H1 (cell line): Measurements from ENCODE around the gene MACF1. TPM values are rescaled to one million over a fixed set of nuclear protein-coding genes. Genes with fewer than 3 reads are reported as not detected.

ENCODE experiments used
- CTCF ChIA-PET: fragments of 300-600 bp; sonication (Branson Sonifier 250); formaldehyde crosslinking; loops from one replicate; lab custom pipeline; 2021; ENCODE audit not compliant: partially characterized antibody; lab: Charles Lee
- POLR2A ChIA-PET: fragments of 300-600 bp; sonication (Branson Sonifier 250); formaldehyde crosslinking; loops from one replicate; lab custom pipeline; 2021; ENCODE audit warnings: inconsistent platforms; ENCODE audit not compliant: partially characterized antibody; lab: Charles Lee
- DNase-seq, 2 experiments: peaks; one replicate each; pipeline versions ENCODE4 v3.0.0 to v3.0.0-alpha.2; 2010 to 2022; ENCODE audit warnings: low spot score in 2 of 2, low read depth in 1 of 2, mixed read lengths in 1 of 2
- FAIRE-seq: peaks from 2 replicates; lab custom pipeline; 2011; peaks lifted over from hg19 to GRCh38; lab: Jason Lieb, UNC
- H2AFZ ChIP-seq: 2 replicates; pipeline ENCODE4 v1.8.1; 2012; ENCODE audit warnings: low read length, inconsistent platforms
- H2AK5ac ChIP-seq: 2 replicates; pipeline ENCODE4 v1.6.1; 2013; ENCODE audit warnings: low read depth, low read length
- H2BK120ac ChIP-seq: replicated peaks from 2 replicates; pipeline ENCODE3; 2013; ENCODE audit warnings: low read depth, low read length, inconsistent platforms
- H2BK12ac ChIP-seq: 2 replicates; pipeline ENCODE4 v1.6.1; 2013; ENCODE audit warnings: low read depth, low read length
- H2BK15ac ChIP-seq: 2 replicates; pipeline ENCODE4 v1.6.1; 2013; ENCODE audit warnings: low read length
- H2BK20ac ChIP-seq: 2 replicates; pipeline ENCODE4 v1.6.1; 2013; ENCODE audit warnings: low read length
- H2BK5ac ChIP-seq: 2 replicates; pipeline ENCODE4 v1.6.1; 2013; ENCODE audit warnings: low read depth, low read length
- H3K14ac ChIP-seq: 2 replicates; pipeline ENCODE4 v1.6.1; 2013; ENCODE audit warnings: inconsistent platforms; ENCODE audit not compliant: insufficient read length
- H3K18ac ChIP-seq: 2 replicates; pipeline ENCODE4 v1.6.1; 2013; ENCODE audit warnings: low read length; ENCODE audit errors: extremely low read depth
- H3K23ac ChIP-seq: 2 replicates; pipeline ENCODE4 v1.6.1; 2013; ENCODE audit warnings: inconsistent platforms; ENCODE audit not compliant: insufficient read length
- H3K23me2 ChIP-seq: 2 replicates; pipeline ENCODE4 v1.6.1; 2013; ENCODE audit warnings: low read depth, low read length
- H3K27ac ChIP-seq: 2 replicates; pipeline ENCODE4 v1.6.1; 2011; ENCODE audit warnings: low read depth, low read length, inconsistent platforms
- H3K27me3 ChIP-seq, 4 experiments: replicated peaks in 1 of 4; 1 replicate in 1 of 4; 2 replicates in 3 of 4; pipeline versions ENCODE4 v1.6.1 to v1.8.1; 2011 to 2013; ENCODE audit warnings: low read length in 3 of 4, mild to moderate bottlenecking in 3 of 4, inconsistent platforms in 2 of 4, mixed read lengths in 2 of 4, moderate library complexity in 1 of 4; ENCODE audit not compliant: control insufficient read depth in 3 of 4, insufficient read depth in 3 of 4; ENCODE audit errors: extremely low read depth in 1 of 4
- H3K36me3 ChIP-seq, 4 experiments: 2 replicates each; pipeline versions ENCODE4 v1.6.1 to v1.8.1; 2011 to 2013; ENCODE audit warnings: mild to moderate bottlenecking in 4 of 4, low read length in 3 of 4, moderate library complexity in 2 of 4, control low read depth in 1 of 4, inconsistent platforms in 1 of 4; ENCODE audit not compliant: insufficient read depth in 4 of 4, control insufficient read depth in 2 of 4
- H3K4ac ChIP-seq: replicated peaks from 2 replicates; pipeline ENCODE3; 2013; ENCODE audit warnings: low read length, low read depth, mixed read lengths, inconsistent platforms; ENCODE audit not compliant: insufficient read length
- H3K4me1 ChIP-seq, 4 experiments: replicated peaks in 1 of 4; 1 replicate in 1 of 4; 2 replicates in 3 of 4; pipeline versions ENCODE4 v1.6.1 to v1.8.1; 2011 to 2013; ENCODE audit warnings: low read length in 3 of 4, inconsistent platforms in 2 of 4, mixed read lengths in 1 of 4; ENCODE audit not compliant: insufficient read depth in 4 of 4, control insufficient read depth in 3 of 4
- H3K4me2 ChIP-seq, 2 experiments: 2 replicates each; pipeline versions ENCODE4 v1.6.1 to v1.8.1; 2011 to 2013; ENCODE audit warnings: low read depth in 2 of 2, low read length in 2 of 2, control low read depth in 1 of 2, inconsistent platforms in 1 of 2, mild to moderate bottlenecking in 1 of 2; ENCODE audit not compliant: insufficient read depth in 1 of 2
- H3K4me3 ChIP-seq, 4 experiments: fragments of 200-600, 300-600 bp in 1 of 4; sonication (generic), shearing (Covaris generic), sonication (Bioruptor Twin) in 1 of 4; 2 replicates each; pipeline versions ENCODE4 v1.5.1 to v1.8.1; 2011 to 2016; ENCODE audit warnings: low read length in 4 of 4, low read depth in 3 of 4, control low read depth in 2 of 4, inconsistent platforms in 2 of 4, mild to moderate bottlenecking in 2 of 4, mixed read lengths in 1 of 4, moderate library complexity in 1 of 4; ENCODE audit not compliant: insufficient read depth in 2 of 4; ENCODE audit errors: extremely low read depth in 1 of 4
- H3K56ac ChIP-seq: replicated peaks from 2 replicates; pipeline ENCODE3; 2013; ENCODE audit warnings: low read depth, mild to moderate bottlenecking, mixed read lengths, low read length, inconsistent platforms; ENCODE audit not compliant: insufficient read length
- H3K79me1 ChIP-seq: 2 replicates; pipeline ENCODE4 v1.6.1; 2013; ENCODE audit warnings: low read depth, low read length, control low read depth
- H3K79me2 ChIP-seq, 2 experiments: 2 replicates each; pipeline versions ENCODE4 v1.6.1 to v1.8.1; 2012 to 2013; ENCODE audit warnings: low read length in 2 of 2, mild to moderate bottlenecking in 2 of 2, inconsistent platforms in 1 of 2; ENCODE audit not compliant: insufficient read depth in 2 of 2, control insufficient read depth in 1 of 2
- H3K9ac ChIP-seq, 4 experiments: replicated peaks in 1 of 4; 1 replicate in 1 of 4; 2 replicates in 3 of 4; pipeline versions ENCODE4 v1.6.1 to v1.8.1; 2011 to 2013; ENCODE audit warnings: low read depth in 3 of 4, low read length in 3 of 4, control low read depth in 2 of 4, mild to moderate bottlenecking in 2 of 4, moderate library complexity in 2 of 4, inconsistent platforms in 1 of 4; ENCODE audit errors: extremely low read depth in 1 of 4
- H3K9me3 ChIP-seq, 2 experiments: 2 replicates each; pipeline versions ENCODE4 v1.6.1 to v1.8.1; 2012 to 2013; ENCODE audit warnings: mild to moderate bottlenecking in 2 of 2, moderate library complexity in 2 of 2, control low read depth in 1 of 2, inconsistent platforms in 1 of 2, low read depth in 1 of 2, low read length in 1 of 2, mixed read lengths in 1 of 2; ENCODE audit not compliant: insufficient read depth in 2 of 2
- H4K20me1 ChIP-seq, 2 experiments: replicated peaks in 1 of 2; 2 replicates each; pipeline versions ENCODE3 to v1.8.1; 2011 to 2013; ENCODE audit warnings: inconsistent platforms in 2 of 2, low read length in 2 of 2, mild to moderate bottlenecking in 1 of 2; ENCODE audit not compliant: insufficient read depth in 2 of 2, control insufficient read depth in 1 of 2
- H4K5ac ChIP-seq: 2 replicates; pipeline ENCODE4 v1.6.1; 2013; ENCODE audit warnings: low read length, low read depth, mixed read lengths, inconsistent platforms; ENCODE audit not compliant: insufficient read length
- H4K8ac ChIP-seq: 2 replicates; pipeline ENCODE4 v1.8.0; 2013; ENCODE audit warnings: mild to moderate bottlenecking, moderate library complexity, low read length, inconsistent platforms; ENCODE audit not compliant: insufficient read depth; ENCODE audit errors: extremely low read depth
- H4K91ac ChIP-seq: replicated peaks from 2 replicates; pipeline ENCODE3; 2013; ENCODE audit warnings: low read length, mixed read lengths, inconsistent platforms; ENCODE audit not compliant: insufficient read length
- BRCA1 ChIP-seq: IDR thresholded peaks from 2 replicates; pipeline ENCODE4 v1.6.1; 2012; ENCODE audit warnings: low read depth, low read length, improper control_type of control experiment
- POLR2AphosphoS5 ChIP-seq: IDR thresholded peaks from 2 replicates; pipeline ENCODE4 v1.6.1; 2011; ENCODE audit warnings: low read depth, low read length
- SIRT6 ChIP-seq: IDR thresholded peaks from one replicate; pipeline ENCODE4 v1.7.1; 2012; ENCODE audit warnings: low read length, inconsistent platforms
- TEAD4 ChIP-seq: IDR thresholded peaks from 2 replicates; pipeline ENCODE4 v1.6.1; 2012; ENCODE audit warnings: low read depth, low read length, inconsistent platforms, mixed read lengths
- WGBS, 2 experiments: shearing (Covaris generic) in 1 of 2; methylation state at CpG; one replicate each; pipeline versions ENCODE4 v1.1.6 to v1.1.7; 2013 to 2015; ENCODE audit warnings: low lambda C conversion rate in 2 of 2, mixed read lengths in 2 of 2, inconsistent platforms in 1 of 2, low coverage in 1 of 2, missing lambda C conversion rate in 1 of 2; ENCODE audit not compliant: insufficient replicate concordance in 2 of 2, insufficient coverage in 1 of 2, insufficient read length in 1 of 2; ENCODE audit errors: extremely low coverage in 1 of 2, missing lambda C conversion rate in 1 of 2; 5-methylcytosine and 5-hydroxymethylcytosine counted together
- polyA plus RNA-seq, 7 experiments: library from polyadenylated mRNA; depleted of rRNA in 3 of 7; stranded (reverse) in 5 of 7; unstranded in 2 of 7; fragments of >200 nt in 5 of 7; fragments of 200-250 nt in 2 of 7; gene quantifications; 1 replicate in 5 of 7; 2 replicates in 1 of 7; 4 replicates in 1 of 7; pipeline versions ENCODE4 v1.2.1 to v1.2.3, GENCODE V29; 2011 to 2013; ENCODE audit warnings: missing spikeins in 2 of 7, mixed read lengths in 2 of 7
- total RNA-seq: library from RNA; stranded (reverse); fragmentation: NEBNext Ultra II Directional; extraction: Animal tissue kit (Norgen Biotek cat#: 25700); gene quantifications from 2 replicates; pipeline ENCODE4 v1.2.1, GENCODE V29; 2021

MACF1 gene
- total and polyA plus RNA-seq, 2 of the 8 experiments (the other 6 are each of a cell fraction or from before 2014, with no cell fraction given): 59.8 to 285 TPM

DNA sequence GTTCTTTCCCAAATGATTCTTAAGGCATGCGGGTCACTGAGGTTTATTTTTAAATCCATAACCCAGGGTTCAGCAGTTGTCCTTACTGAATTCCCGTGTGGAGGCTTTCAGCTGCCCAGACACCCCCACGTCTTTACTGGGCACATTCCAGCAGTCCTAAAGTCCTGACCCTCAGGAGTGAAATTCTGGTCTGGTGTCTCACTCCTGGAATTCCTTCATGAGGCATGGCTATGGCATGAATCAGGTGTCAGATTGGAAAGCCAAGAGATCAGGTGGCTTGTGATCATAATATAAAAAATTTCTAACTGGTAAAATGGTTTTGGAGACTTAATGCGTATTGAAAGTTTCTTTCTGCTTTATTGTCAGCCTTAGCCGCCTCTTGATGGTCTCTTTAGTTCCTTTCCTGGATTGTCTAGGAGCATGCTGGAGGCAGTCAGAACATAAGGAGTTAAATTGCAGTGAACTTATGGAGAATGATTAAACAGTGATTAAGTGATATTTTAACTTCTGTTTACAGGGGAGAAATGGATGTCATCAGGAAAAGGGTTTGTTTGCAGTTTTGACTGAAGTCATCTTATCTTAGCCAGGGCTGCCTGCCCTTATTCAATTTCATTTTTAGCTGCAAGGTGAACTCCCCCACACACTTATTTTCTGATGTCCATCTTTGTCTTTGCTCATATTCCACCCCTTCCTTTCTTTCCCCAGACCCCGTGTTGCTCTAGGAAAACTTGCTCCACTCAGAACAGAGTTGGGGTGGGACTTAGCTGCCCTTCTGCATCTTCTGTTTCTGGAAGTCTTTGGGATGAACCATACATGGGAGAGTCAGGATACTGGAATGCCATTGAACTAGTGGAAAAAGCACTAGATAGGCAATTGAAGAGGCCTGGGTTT, 25.7 kb upstream of the MACF1 start:
- DNase-seq: no peak
- Histone ChIP-seq H3K18ac (no peak overlapping the region), H2AFZ (no peak overlapping the region), H3K27me3 (no peaks in the 10 kb centered on the region), H3K79me1 (no peaks in the 10 kb centered on the region; the same call in 1 of the 2 replicates), H3K4ac (no peak overlapping the region), H2BK5ac (no peak overlapping the region), H2BK15ac (no peak overlapping the region), H2BK12ac (no peak overlapping the region), H4K5ac (no peak overlapping the region), H4K8ac (no peak overlapping the region), H3K23me2 (no peaks in the 10 kb centered on the region), H4K91ac (no peak overlapping the region), H3K9ac (no peak overlapping the region), H3K4me2 (no peak overlapping the region), H2AK5ac (no peak overlapping the region), H3K4me3 (no peak overlapping the region), H2BK20ac (no peak overlapping the region), H3K36me3 (no peaks in the 10 kb centered on the region), H3K4me1 (peaks cover 2 to 15% (median 9%) of the 10 kb centered on the region in 4 experiments; a peak in 5 of 7 replicates), H3K27ac (no peak overlapping the region), H3K56ac (no peak overlapping the region), H3K9me3 (no peaks in the 10 kb centered on the region), H2BK120ac (no peak overlapping the region), H3K23ac (no peak overlapping the region), H4K20me1 (peaks cover 0 to 3% of the 10 kb centered on the region in 2 experiments), H3K14ac (no peak overlapping the region), H3K79me2 (peaks cover 3 to 90% of the 10 kb centered on the region in 2 experiments)
- FAIRE-seq: no peak
- ChIA-PET POLR2A (interaction anchor here (1.3 to 1.6 kb wide), 2 partner anchors 14 to 73 kb away, joined by 3 read pairs; no protein-coding TSS in a partner anchor), CTCF (interaction anchor here (1.0 to 9.3 kb wide), 6 partner anchors 12 to 105 kb away, joined by 3 to 86 read pairs (median 4); no protein-coding TSS in a partner anchor)
- WGBS, 2 experiments: 79% methylated on average over 6 of the region's 6 CpGs; no CpG with 5 or more reads in 1 of the 2 experiments
- TF ChIP-seq SIRT6 (no peak), TEAD4 (no peak), BRCA1 (no peak), POLR2AphosphoS5 (no peak)
